H1 (cell line): ENCODE measurements around the gene CNNM2. TPM values are rescaled to one million over a fixed set of nuclear protein-coding genes. Genes with fewer than 3 reads are reported as not detected.

Source experiments
- ASH2L ChIP-seq: fragments of 200-600, 300-600 bp; sonication (generic); IDR thresholded peaks from one replicate; pipeline ENCODE4 v1.7.1; 2017; ENCODE audit warnings: low read length
- BACH1 ChIP-seq: IDR thresholded peaks from 2 replicates; pipeline ENCODE4 v1.6.1; 2012; ENCODE audit warnings: low read length, improper control_type of control experiment
- CBX8 ChIP-seq: fragments of 300-800, 300-1000 bp; sonication (generic); IDR thresholded peaks from 2 replicates; pipeline ENCODE4 v1.7.1; 2016; ENCODE audit warnings: low read depth, low read length, borderline replicate concordance
- CHD2 ChIP-seq: IDR thresholded peaks from 2 replicates; pipeline ENCODE4 v1.6.1; 2012; ENCODE audit warnings: low read length, improper control_type of control experiment
- EGR1 ChIP-seq: IDR thresholded peaks from 2 replicates; pipeline ENCODE4 v1.6.1; 2011; ENCODE audit warnings: low read depth, low read length, borderline replicate concordance
- EP300 ChIP-seq, 2 experiments: IDR thresholded peaks; 1 replicate in 1 of 2; 2 replicates in 1 of 2; pipeline ENCODE4 v1.6.1; 2011 to 2012; ENCODE audit warnings: low read depth in 2 of 2, low read length in 2 of 2, mild to moderate bottlenecking in 2 of 2, borderline replicate concordance in 1 of 2, inconsistent platforms in 1 of 2, moderate library complexity in 1 of 2
- FOSL1 ChIP-seq: IDR thresholded peaks from 2 replicates; pipeline ENCODE4 v1.6.1; 2011; ENCODE audit warnings: mild to moderate bottlenecking, low read depth, low read length, moderate library complexity; ENCODE audit not compliant: insufficient read depth
- GTF2F1 ChIP-seq: IDR thresholded peaks from 2 replicates; pipeline ENCODE4 v1.6.1; 2012; ENCODE audit warnings: low read depth, low read length, improper control_type of control experiment, borderline replicate concordance
- JUN ChIP-seq: IDR thresholded peaks from 2 replicates; pipeline ENCODE4 v1.6.1; 2011; ENCODE audit warnings: low read depth, mild to moderate bottlenecking, improper control_type of control experiment, low read length
- KDM4A ChIP-seq: IDR thresholded peaks from one replicate; pipeline ENCODE4 v1.7.1; 2012; ENCODE audit warnings: low read depth, mild to moderate bottlenecking, moderate library complexity, low read length, inconsistent platforms; ENCODE audit not compliant: severe bottlenecking
- KDM5A ChIP-seq: fragments of 200-600 bp; IDR thresholded peaks from 2 replicates; pipeline ENCODE4 v1.7.1; 2012; ENCODE audit warnings: mild to moderate bottlenecking, low read length, inconsistent platforms, mixed read lengths
- MAX ChIP-seq: IDR thresholded peaks from 2 replicates; pipeline ENCODE4 v1.6.1; 2012; ENCODE audit warnings: inconsistent platforms
- RAD21 ChIP-seq, 2 experiments: IDR thresholded peaks in 1 of 2; conservative IDR thresholded peaks in 1 of 2; 2 replicates each; pipeline ENCODE4 v1.6.1; 2011; ENCODE audit warnings: low read depth in 2 of 2, low read length in 2 of 2, improper control_type of control experiment in 1 of 2, inconsistent platforms in 1 of 2, mild to moderate bottlenecking in 1 of 2, moderate library complexity in 1 of 2
- RBBP5 ChIP-seq: IDR thresholded peaks from 2 replicates; pipeline ENCODE4 v1.7.1; 2012; ENCODE audit warnings: low read depth, mild to moderate bottlenecking, inconsistent platforms, low read length, moderate library complexity, borderline replicate concordance
- RFX5 ChIP-seq: IDR thresholded peaks from 2 replicates; pipeline ENCODE4 v1.6.1; 2011; ENCODE audit warnings: low read depth, low read length, improper control_type of control experiment, borderline replicate concordance
- RNF2 ChIP-seq: fragments of 200-900, 300-1000 bp; sonication (generic); IDR thresholded peaks from 2 replicates; pipeline ENCODE4 v1.7.1; 2016; ENCODE audit warnings: borderline replicate concordance, low read depth, mild to moderate bottlenecking, antibody characterized with exemption, low read length; ENCODE audit not compliant: poor library complexity, severe bottlenecking; ENCODE audit errors: missing control alignments
- SAP30 ChIP-seq: fragments of 300-600 bp; sonication (generic); IDR thresholded peaks from 2 replicates; pipeline ENCODE4 v1.7.1; 2012; ENCODE audit warnings: low read length, moderate library complexity, mild to moderate bottlenecking, inconsistent platforms; ENCODE audit not compliant: insufficient read depth, insufficient replicate concordance
- SP1 ChIP-seq: IDR thresholded peaks from 2 replicates; pipeline ENCODE4 v1.6.1; 2011; ENCODE audit warnings: low read depth, low read length
- SP2 ChIP-seq: IDR thresholded peaks from 2 replicates; pipeline ENCODE4 v1.6.1; 2012; ENCODE audit warnings: mild to moderate bottlenecking, low read length, inconsistent platforms
- TCF12 ChIP-seq: IDR thresholded peaks from 2 replicates; pipeline ENCODE4 v1.6.1; 2011; ENCODE audit warnings: low read depth, mild to moderate bottlenecking, low read length
- TEAD4 ChIP-seq: IDR thresholded peaks from 2 replicates; pipeline ENCODE4 v1.6.1; 2012; ENCODE audit warnings: low read depth, low read length, inconsistent platforms, mixed read lengths
- USF2 ChIP-seq: IDR thresholded peaks from 2 replicates; pipeline ENCODE4 v1.6.1; 2011; ENCODE audit warnings: low read length, improper control_type of control experiment
- ZNF274 ChIP-seq: IDR thresholded peaks from 2 replicates; pipeline ENCODE4 v1.7.0; 2012; ENCODE audit warnings: low read length, borderline replicate concordance; ENCODE audit errors: extremely low read depth
- polyA plus RNA-seq, 7 experiments: library from polyadenylated mRNA; depleted of rRNA in 3 of 7; stranded (reverse) in 5 of 7; unstranded in 2 of 7; fragments of >200 nt in 5 of 7; fragments of 200-250 nt in 2 of 7; gene quantifications; 1 replicate in 5 of 7; 2 replicates in 1 of 7; 4 replicates in 1 of 7; pipeline versions ENCODE4 v1.2.1 to v1.2.3, GENCODE V29; 2011 to 2013; ENCODE audit warnings: missing spikeins in 2 of 7, mixed read lengths in 2 of 7
- total RNA-seq: library from RNA; stranded (reverse); fragmentation: NEBNext Ultra II Directional; extraction: Animal tissue kit (Norgen Biotek cat#: 25700); gene quantifications from 2 replicates; pipeline ENCODE4 v1.2.1, GENCODE V29; 2021

CNNM2 gene
- total and polyA plus RNA-seq, 2 of the 8 experiments (the other 6 are each of a cell fraction or from before 2014, with no cell fraction given): 7.3 to 23.6 TPM

- TF ChIP-seq BACH1 (no peak), CHD2 (no peak), FOSL1 (no peak), RNF2 (no peak), KDM5A (no peak), JUN (no peak), RBBP5 (no peak), SP1 (peak; percentile 95), ZNF274 (no peak), TCF12 (no peak), CBX8 (no peak), SP2 (no peak), EP300 (IDR thresholded peaks at IDR 0.05; ENCODE audit: borderline replicate concordance in 1 of 2, low read depth in 2 of 2, low read length in 2 of 2) (no peak), TEAD4 (0 out of 2 replicates have a peak, but pooled peaks have one; percentile 0), RFX5 (no peak), KDM4A (no peak), EGR1 (peak; percentile 56; the same call in 1 of the 2 replicates), ASH2L (no peak), RAD21 (IDR thresholded peaks at IDR 0.05 in 1 of 2, conservative IDR thresholded peaks at IDR 0.05 in 1 of 2; ENCODE audit: low read depth in 2 of 2, low read length in 2 of 2) (peak; percentile 9 to 13; a peak in 2 of 4 replicates), MAX (no peak), GTF2F1 (no peak), SAP30 (no peak), USF2 (no peak)
Measured at GRCh38 chr10:102919992-102920739, 2.1 kb downstream of the CNNM2 start (continued).
